SJCRH30 (cell line): Measurements from ENCODE around the gene ALDOC. TPM values are rescaled to one million over a fixed set of nuclear protein-coding genes. Genes with fewer than 3 reads are reported as not detected.

ENCODE experiments used
- DNase-seq, 2 experiments: peaks; one replicate each; pipeline ENCODE4 v3.0.0-alpha.2; 2015 to 2020
- H3K27ac ChIP-seq: fragments of 250-450 bp; sonication (Bioruptor Pico); 2 replicates; pipeline ENCODE4 v1.5.1; 2020; ENCODE audit warnings: mild to moderate bottlenecking, moderate library complexity
- H3K27me3 ChIP-seq: fragments of 250-450 bp; sonication (Bioruptor Pico); 2 replicates; pipeline ENCODE4 v1.5.1; 2020; ENCODE audit warnings: mild to moderate bottlenecking, moderate library complexity
- H3K36me3 ChIP-seq: fragments of 250-450 bp; sonication (Bioruptor Pico); 2 replicates; pipeline ENCODE4 v1.5.1; 2020; ENCODE audit warnings: mild to moderate bottlenecking, moderate library complexity
- H3K4me1 ChIP-seq: fragments of 250-450 bp; sonication (Bioruptor Pico); 2 replicates; pipeline ENCODE4 v1.5.1; 2020; ENCODE audit warnings: mild to moderate bottlenecking, moderate library complexity
- H3K4me3 ChIP-seq: fragments of 250-450 bp; sonication (Bioruptor Pico); 2 replicates; pipeline ENCODE4 v1.5.1; 2020; ENCODE audit warnings: mild to moderate bottlenecking, moderate library complexity
- H3K9me3 ChIP-seq: fragments of 250-450 bp; sonication (Bioruptor Pico); replicated peaks from 2 replicates; pipeline ENCODE4 v1.5.1; 2020; ENCODE audit warnings: mild to moderate bottlenecking, moderate library complexity
- total RNA-seq: library from RNA; depleted of rRNA; stranded (reverse); fragments of >200 nt; shearing (Covaris generic); gene quantifications from 2 replicates; pipeline ENCODE4 v1.2.3, GENCODE V29; 2014

ALDOC gene
- total RNA-seq, 1 experiment from 2014 or later: 0.47 TPM

- Histone ChIP-seq H3K4me3 (no peak overlapping the region), H3K36me3 (peaks cover 22% of the 10 kb centered on the region), H3K27me3 (no peaks in the 10 kb centered on the region), H3K4me1 (peaks cover 5% of the 10 kb centered on the region; the same call in 1 of the 2 replicates), H3K27ac (no peak overlapping the region), H3K9me3 (no peaks in the 10 kb centered on the region)
- no peak for DNase-seq
Measured at GRCh38 chr17:28573966-28574480, 2.7 kb downstream of the ALDOC start.

GRCh38 chr17:28573521-28573920, 3.2 kb downstream of the ALDOC start:
- no peaks in the 10 kb centered on the region for H3K9me3 ChIP-seq
- no peak overlapping the region for H3K27ac ChIP-seq
- H3K4me3 ChIP-seq: no peak overlapping the region
- H3K4me1 ChIP-seq: peaks cover 5% of the 10 kb centered on the region; the same call in 1 of the 2 replicates
- peaks cover 17% of the 10 kb centered on the region for H3K36me3 ChIP-seq
- DNase-seq: no peak
- no peaks in the 10 kb centered on the region for H3K27me3 ChIP-seq

GRCh38 chr17:28573040-28573380, 3.7 kb downstream of the ALDOC start:
- H3K4me1 ChIP-seq: peaks cover 5% of the 10 kb centered on the region; the same call in 1 of the 2 replicates
- no peaks in the 10 kb centered on the region for H3K27me3 ChIP-seq
- no peak for DNase-seq
- no peak overlapping the region for H3K27ac ChIP-seq
- no peak overlapping the region for H3K4me3 ChIP-seq
- peaks cover 12% of the 10 kb centered on the region for H3K36me3 ChIP-seq
- H3K9me3 ChIP-seq: no peaks in the 10 kb centered on the region

- Histone ChIP-seq H3K9me3 (no peaks in the 10 kb centered on the region), H3K4me1 (peaks cover 5% of the 10 kb centered on the region; the same call in 1 of the 2 replicates), H3K4me3 (peak overlapping the region; percentile 84), H3K27me3 (no peaks in the 10 kb centered on the region), H3K27ac (no peak overlapping the region), H3K36me3 (peaks cover 8% of the 10 kb centered on the region)
- no peak for DNase-seq
Measured at GRCh38 chr17:28572259-28573039, 4.2 kb downstream of the ALDOC start.

- peak; percentile 98 for DNase-seq
- Histone ChIP-seq H3K4me1 (peaks cover 5% of the 10 kb centered on the region; the same call in 1 of the 2 replicates), H3K9me3 (no peaks in the 10 kb centered on the region), H3K36me3 (peaks cover 4% of the 10 kb centered on the region; the same call in 1 of the 2 replicates), H3K27me3 (no peaks in the 10 kb centered on the region), H3K27ac (peak within 1 kb of the TSS; percentile 26), H3K4me3 (peak within 1 kb of the TSS; percentile 84)
Measured at GRCh38 chr17:28571361-28572122, 5.2 kb downstream of the ALDOC start, which contains the start of gene PIGS. Gene PIGS (minus strand): TSS chr17:28571524. CDS start chr17:28571496, 28 bp downstream.

- peak; percentile 38 to 57 for DNase-seq
- no peaks in the 10 kb centered on the region for H3K9me3 ChIP-seq
- peak overlapping the region; percentile 26 for H3K27ac ChIP-seq
- H3K4me3 ChIP-seq: peak overlapping the region; percentile 84
- H3K36me3 ChIP-seq: peaks cover 4% of the 10 kb centered on the region; the same call in 1 of the 2 replicates
- peaks cover 5% of the 10 kb centered on the region; the same call in 1 of the 2 replicates for H3K4me1 ChIP-seq
- H3K27me3 ChIP-seq: no peaks in the 10 kb centered on the region
Measured at GRCh38 chr17:28570716-28571360, 5.9 kb downstream of the ALDOC start.

GRCh38 chr17:28569446-28569845, 7.2 kb downstream of the ALDOC start:
- Histone ChIP-seq H3K4me3 (no peak overlapping the region), H3K4me1 (peaks cover 5% of the 10 kb centered on the region; the same call in 1 of the 2 replicates), H3K27me3 (no peaks in the 10 kb centered on the region), H3K36me3 (peaks cover 4% of the 10 kb centered on the region; the same call in 1 of the 2 replicates), H3K9me3 (no peaks in the 10 kb centered on the region), H3K27ac (no peak overlapping the region)
- no peak for DNase-seq

GRCh38 chr17:28567604-28568003, 9.1 kb downstream of the ALDOC start:
- DNase-seq: no peak
- H3K4me1 ChIP-seq: peaks cover 18% of the 10 kb centered on the region
- H3K4me3 ChIP-seq: no peak overlapping the region
- no peaks in the 10 kb centered on the region for H3K27me3 ChIP-seq
- no peaks in the 10 kb centered on the region for H3K9me3 ChIP-seq
- peaks cover 9% of the 10 kb centered on the region for H3K36me3 ChIP-seq
- no peak overlapping the region for H3K27ac ChIP-seq

GRCh38 chr17:28563475-28563874, 13.2 kb downstream of the ALDOC start:
- Histone ChIP-seq H3K36me3 (peaks cover 33% of the 10 kb centered on the region), H3K4me3 (no peak overlapping the region), H3K4me1 (peaks cover 13% of the 10 kb centered on the region), H3K9me3 (no peaks in the 10 kb centered on the region), H3K27ac (peak overlapping the region; percentile 48), H3K27me3 (no peaks in the 10 kb centered on the region)
- DNase-seq: peak; percentile 81 to 85

GRCh38 chr17:28555022-28555421, 21.7 kb downstream of the ALDOC start:
- no peak for DNase-seq
- Histone ChIP-seq H3K27me3 (no peaks in the 10 kb centered on the region), H3K36me3 (peaks cover 24% of the 10 kb centered on the region), H3K27ac (no peak overlapping the region), H3K4me1 (no peaks in the 10 kb centered on the region), H3K9me3 (no peaks in the 10 kb centered on the region), H3K4me3 (no peak overlapping the region)

GRCh38 chr17:28554565-28554964, 22.1 kb downstream of the ALDOC start:
- H3K9me3 ChIP-seq: no peaks in the 10 kb centered on the region
- H3K4me1 ChIP-seq: no peaks in the 10 kb centered on the region
- no peaks in the 10 kb centered on the region for H3K27me3 ChIP-seq
- no peak overlapping the region for H3K4me3 ChIP-seq
- DNase-seq: no peak
- H3K36me3 ChIP-seq: peaks cover 24% of the 10 kb centered on the region
- no peak overlapping the region for H3K27ac ChIP-seq

GRCh38 chr17:28553000-28553505, 23.6 kb downstream of the ALDOC start:
- Histone ChIP-seq H3K9me3 (no peaks in the 10 kb centered on the region), H3K4me3 (peak overlapping the region; percentile 97), H3K4me1 (no peaks in the 10 kb centered on the region), H3K27me3 (no peaks in the 10 kb centered on the region), H3K27ac (no peak overlapping the region), H3K36me3 (peaks cover 19% of the 10 kb centered on the region)
- DNase-seq: no peak

GRCh38 chr17:28552176-28552999, 24.3 kb downstream of the ALDOC start, which contains the start of gene UNC119:
Gene UNC119 (minus strand): TSS chr17:28552624. CDS start chr17:28552557, 67 bp downstream.
- Histone ChIP-seq H3K27ac (peak within 1 kb of the TSS; percentile 63), H3K4me3 (peak within 1 kb of the TSS; percentile 97), H3K9me3 (no peaks in the 10 kb centered on the region), H3K4me1 (no peaks in the 10 kb centered on the region), H3K36me3 (peaks cover 19% of the 10 kb centered on the region), H3K27me3 (no peaks in the 10 kb centered on the region)
- DNase-seq: peak; percentile 86 to 90
